Panc1 (cell line): ENCODE measurements around the gene PIGS. TPM values are rescaled to one million over a fixed set of nuclear protein-coding genes. Genes with fewer than 3 reads are reported as not detected.

Source experiments
- ATAC-seq: fragments of 200-7000 bp; cut with Tn5 transposase; 2 replicates; pipeline ENCODE4 v1.9.1; 2020; ENCODE audit warnings: mild to moderate bottlenecking, moderate library complexity
- BruUV-seq: library from RNA; stranded (reverse); fragments of 400-500 nt; replicated peaks from 2 replicates; lab custom pipeline; 2021; lab: Mats Ljungman, UMichigan
- CTCF ChIA-PET: fragments of 300-600 bp; sonication (Branson Sonifier 250); formaldehyde crosslinking; loops from one replicate; lab custom pipeline; 2022; ENCODE audit warnings: antibody characterized with exemption; lab: Charles Lee
- POLR2A ChIA-PET: fragments of 300-600 bp; sonication (Branson Sonifier 250); formaldehyde crosslinking; loops from one replicate; lab custom pipeline; 2022; ENCODE audit warnings: antibody characterized with exemption; lab: Charles Lee
- DNase-seq: peaks from one replicate; pipeline ENCODE4 v3.0.0-alpha.2; 2010; ENCODE audit warnings: low read depth, low spot score
- H3K27ac ChIP-seq: 2 replicates; pipeline ENCODE4 v1.5.1; 2011; ENCODE audit warnings: mild to moderate bottlenecking, low read length, inconsistent platforms
- H3K27me3 ChIP-seq: fragments of 200-500 bp; sonication (Bioruptor generic); 2 replicates; pipeline ENCODE4 v1.6.0; 2014; ENCODE audit warnings: low read length, inconsistent platforms; ENCODE audit not compliant: control insufficient read depth, insufficient read depth
- H3K36me3 ChIP-seq: fragments of 200-500 bp; sonication (Bioruptor generic); 2 replicates; pipeline ENCODE4 v1.5.1; 2014; ENCODE audit warnings: inconsistent platforms, mild to moderate bottlenecking, low read length, moderate library complexity; ENCODE audit not compliant: control insufficient read depth, insufficient read depth
- H3K4me1 ChIP-seq: 2 replicates; pipeline ENCODE4 v1.5.1; 2011; ENCODE audit warnings: inconsistent platforms, mild to moderate bottlenecking, low read length, moderate library complexity; ENCODE audit not compliant: control insufficient read depth, insufficient read depth
- H3K4me3 ChIP-seq, 2 experiments: 2 replicates each; pipeline ENCODE4 v1.5.1; 2011 to 2012; ENCODE audit warnings: low read depth in 2 of 2, low read length in 2 of 2, mild to moderate bottlenecking in 2 of 2, inconsistent platforms in 1 of 2, moderate library complexity in 1 of 2
- H3K9me3 ChIP-seq: fragments of 200-500 bp; sonication (Bioruptor generic); 2 replicates; pipeline ENCODE4 v1.5.1; 2014; ENCODE audit warnings: low read depth, mild to moderate bottlenecking, inconsistent platforms, low read length, moderate library complexity; ENCODE audit not compliant: control insufficient read depth, insufficient read depth
- CTCF ChIP-seq: fragments of 450-650 bp; IDR thresholded peaks from 2 replicates; pipeline ENCODE4 v1.5.1; 2017; ENCODE audit warnings: mild to moderate bottlenecking
- POLR2AphosphoS5 ChIP-seq: IDR thresholded peaks from 2 replicates; pipeline ENCODE4 v1.6.1; 2012; ENCODE audit warnings: mild to moderate bottlenecking, low read depth, low read length, moderate library complexity
- REST ChIP-seq, 2 experiments: IDR thresholded peaks; 2 replicates each; pipeline ENCODE4 v1.6.1; 2011 to 2012; ENCODE audit warnings: low read depth in 2 of 2, control low read depth in 1 of 2, low read length in 1 of 2, mild to moderate bottlenecking in 1 of 2, moderate library complexity in 1 of 2; ENCODE audit not compliant: insufficient read depth in 1 of 2
- SIN3A ChIP-seq: IDR thresholded peaks from 2 replicates; pipeline ENCODE4 v1.6.1; 2012; ENCODE audit warnings: low read depth, mild to moderate bottlenecking, low read length, moderate library complexity, borderline replicate concordance; ENCODE audit not compliant: insufficient read depth
- TCF7L2 ChIP-seq: IDR thresholded peaks from 2 replicates; pipeline ENCODE4 v1.6.1; 2011; ENCODE audit warnings: mild to moderate bottlenecking, low read depth, low read length, inconsistent platforms
- in situ Hi-C: cut with HindIII; loops from 2 replicates; pipeline ENCODE4 v1.10.0; 2016; ENCODE audit warnings: low sequenced_read_pairs, low pct_unique_long_range_greater_than_20kb
- intact Hi-C: fragments of 100-400 bp; cut with micrococcal nuclease; formaldehyde crosslinking; loops from one replicate; pipeline ENCODE4 v1.10.0; 2022; ENCODE audit not compliant: unreplicated experiment
- total RNA-seq: library from RNA; stranded (reverse); gene quantifications from one replicate; pipeline ENCODE4 v1.2.1, GENCODE V29; 2021; ENCODE audit not compliant: unreplicated experiment

The PIGS gene
- total RNA-seq, 1 experiment from 2014 or later: 78.8 TPM

- no peaks in the 10 kb centered on the region for H3K36me3 ChIP-seq
- H3K9me3 ChIP-seq: no peaks in the 10 kb centered on the region
- no peak overlapping the region for H3K4me3 ChIP-seq
- intact Hi-C loops (no loop called here), in situ Hi-C loops (no loop called here)
- ChIA-PET POLR2A (no interaction called here), CTCF (interaction anchor here (0.9 kb wide), 1 partner anchor 14 kb away, joined by 8 read pairs; no protein-coding TSS in a partner anchor)
- ATAC-seq (no peak), DNase-seq (no peak)
- H3K27me3 ChIP-seq: no peaks in the 10 kb centered on the region; the same call in 1 of the 2 replicates
- no peak overlapping the region for H3K27ac ChIP-seq
- BruUV-seq: no TSS peak
- TF ChIP-seq CTCF (no peak), TCF7L2 (no peak), SIN3A (no peak), POLR2AphosphoS5 (no peak), REST (IDR thresholded peaks at IDR 0.05; ENCODE audit: insufficient read depth in 1 of 2, low read depth in 2 of 2, low read length in 1 of 2) (no peak)
- H3K4me1 ChIP-seq: no peaks in the 10 kb centered on the region
These were observed 44.1 kb downstream of the PIGS start for GRCh38 chr17:28527181-28527681.

- Histone ChIP-seq H3K4me3 (no peak overlapping the region), H3K4me1 (no peaks in the 10 kb centered on the region), H3K36me3 (no peaks in the 10 kb centered on the region), H3K9me3 (no peaks in the 10 kb centered on the region), H3K27me3 (no peaks in the 10 kb centered on the region; the same call in 1 of the 2 replicates), H3K27ac (no peak overlapping the region)
- DNase-seq (no peak), ATAC-seq (no peak; the same call in 1 of the 2 replicates)
- intact Hi-C loops: no loop called here
- CTCF ChIA-PET: interaction anchor here (0.9 kb wide), 1 partner anchor 15 kb away, joined by 8 read pairs; no protein-coding TSS in a partner anchor
- TF ChIP-seq REST (IDR thresholded peaks at IDR 0.05; ENCODE audit: insufficient read depth in 1 of 2, low read depth in 2 of 2, low read length in 1 of 2) (no peak), POLR2AphosphoS5 (no peak), TCF7L2 (no peak), SIN3A (no peak), CTCF (no peak)
- in situ Hi-C loops: no loop called here
- POLR2A ChIA-PET: interaction anchor here (0.5 kb wide), 1 partner anchor 157 kb away, joined by 4 read pairs; the partner anchor contains the start of gene VTN
- BruUV-seq: no TSS peak
These were observed 44.9 kb downstream of the PIGS start for GRCh38 chr17:28526381-28526780.
